BLaER1 (cell line): Measurements from ENCODE around the gene GLE1.

Source experiments
- H3K27ac ChIP-seq: shearing (Covaris generic); formaldehyde crosslinking; 2 replicates; pipeline ENCODE4 v1.8.1; 2022
- H3K27me3 ChIP-seq: shearing (Covaris generic); formaldehyde crosslinking; 2 replicates; pipeline ENCODE4 v1.8.1; 2022
- H3K36me3 ChIP-seq: shearing (Covaris generic); formaldehyde crosslinking; 2 replicates; pipeline ENCODE4 v1.8.1; 2022
- H3K4me1 ChIP-seq: shearing (Covaris generic); formaldehyde crosslinking; 2 replicates; pipeline ENCODE4 v1.8.1; 2022
- H3K4me2 ChIP-seq: shearing (Covaris generic); formaldehyde crosslinking; 2 replicates; pipeline ENCODE4 v1.8.1; 2022
- H3K4me3 ChIP-seq: shearing (Covaris generic); formaldehyde crosslinking; 2 replicates; pipeline ENCODE4 v1.8.1; 2022
- H3K9ac ChIP-seq: shearing (Covaris generic); formaldehyde crosslinking; 2 replicates; pipeline ENCODE4 v1.8.1; 2022
- H3K9me3 ChIP-seq: shearing (Covaris generic); formaldehyde crosslinking; 2 replicates; pipeline ENCODE4 v1.8.1; 2022
- H4K20me1 ChIP-seq: shearing (Covaris generic); formaldehyde crosslinking; 2 replicates; pipeline ENCODE4 v1.8.1; 2022
- Cebpa-rat ChIP-seq: shearing (Covaris generic); IDR thresholded peaks from 2 replicates; pipeline ENCODE4 v1.8.1; 2022

GLE1 gene

GRCh38 chr9:128550226-128550625, 45.7 kb downstream of the GLE1 start:
- H3K4me1 ChIP-seq: peaks cover 38% of the 10 kb centered on the region
- H3K36me3 ChIP-seq: no peaks in the 10 kb centered on the region
- H3K9ac ChIP-seq: no peak overlapping the region
- H3K27me3 ChIP-seq: no peaks in the 10 kb centered on the region
- no peak overlapping the region for H3K4me3 ChIP-seq
- no peak overlapping the region for H3K27ac ChIP-seq
- no peak overlapping the region for H3K4me2 ChIP-seq
- no peaks in the 10 kb centered on the region for H3K9me3 ChIP-seq
- no peak for TF ChIP-seq Cebpa-rat
- peaks cover 27% of the 10 kb centered on the region for H4K20me1 ChIP-seq

GRCh38 chr9:128550770-128551656, 46.5 kb downstream of the GLE1 start:
- TF ChIP-seq Cebpa-rat: no peak
- Histone ChIP-seq H3K9ac (peak overlapping the region; percentile 75), H3K4me2 (peak overlapping the region; percentile 90), H3K4me1 (peaks cover 46% of the 10 kb centered on the region), H3K4me3 (peak overlapping the region; percentile 98), H3K27me3 (no peaks in the 10 kb centered on the region), H3K36me3 (no peaks in the 10 kb centered on the region), H4K20me1 (peaks cover 34% of the 10 kb centered on the region), H3K9me3 (no peaks in the 10 kb centered on the region), H3K27ac (peak overlapping the region; percentile 67; the same call in 1 of the 2 replicates)

GRCh38 chr9:128551657-128552152, 47.2 kb downstream of the GLE1 start:
- Histone ChIP-seq H4K20me1 (peaks cover 41% of the 10 kb centered on the region), H3K4me1 (peaks cover 53% of the 10 kb centered on the region), H3K4me2 (peak overlapping the region; percentile 90), H3K27ac (peak overlapping the region; percentile 67), H3K9me3 (no peaks in the 10 kb centered on the region), H3K27me3 (no peaks in the 10 kb centered on the region), H3K4me3 (peak overlapping the region; percentile 98), H3K9ac (peak overlapping the region; percentile 75), H3K36me3 (no peaks in the 10 kb centered on the region)
- no peak for TF ChIP-seq Cebpa-rat

GRCh38 chr9:128552153-128552743, 47.7 kb downstream of the GLE1 start, which contains the start of gene SPTAN1:
Gene SPTAN1 (plus strand): TSS chr9:128552587. CDS start chr9:128566741, 14,154 bp downstream.
- Histone ChIP-seq H3K4me3 (peak within 1 kb of the TSS; percentile 98), H3K27me3 (no peaks in the 10 kb centered on the region), H3K9ac (peak within 1 kb of the TSS; percentile 94), H3K4me2 (peak within 1 kb of the TSS; percentile 91), H3K36me3 (no peaks in the 10 kb centered on the region), H3K9me3 (no peaks in the 10 kb centered on the region), H4K20me1 (peaks cover 47% of the 10 kb centered on the region), H3K27ac (peak within 1 kb of the TSS; percentile 90), H3K4me1 (peaks cover 58% of the 10 kb centered on the region)
- no peak for TF ChIP-seq Cebpa-rat

- Histone ChIP-seq H3K4me1 (peaks cover 65% of the 10 kb centered on the region), H3K36me3 (no peaks in the 10 kb centered on the region), H3K27me3 (no peaks in the 10 kb centered on the region), H3K4me3 (peak overlapping the region; percentile 98), H3K9ac (peak overlapping the region; percentile 94), H3K27ac (peak overlapping the region; percentile 90), H3K4me2 (peak overlapping the region; percentile 91), H3K9me3 (no peaks in the 10 kb centered on the region), H4K20me1 (peaks cover 53% of the 10 kb centered on the region)
- TF ChIP-seq Cebpa-rat: no peak
These were observed 48.4 kb downstream of the GLE1 start for GRCh38 chr9:128552744-128553440.

GRCh38 chr9:128553728-128554127, 49.2 kb downstream of the GLE1 start:
- H3K4me2 ChIP-seq: peak overlapping the region; percentile 91
- no peaks in the 10 kb centered on the region for H3K36me3 ChIP-seq
- H3K27ac ChIP-seq: peak overlapping the region; percentile 90; the same call in 1 of the 2 replicates
- H3K4me3 ChIP-seq: peak overlapping the region; percentile 98
- peak overlapping the region; percentile 94 for H3K9ac ChIP-seq
- H3K27me3 ChIP-seq: no peaks in the 10 kb centered on the region
- H4K20me1 ChIP-seq: peaks cover 61% of the 10 kb centered on the region
- no peak for TF ChIP-seq Cebpa-rat
- peaks cover 73% of the 10 kb centered on the region for H3K4me1 ChIP-seq
- no peaks in the 10 kb centered on the region for H3K9me3 ChIP-seq

- H3K4me3 ChIP-seq: peak overlapping the region; percentile 98
- TF ChIP-seq Cebpa-rat: no peak
- H3K4me1 ChIP-seq: peaks cover 79% of the 10 kb centered on the region
- no peaks in the 10 kb centered on the region for H3K36me3 ChIP-seq
- no peak overlapping the region for H3K27ac ChIP-seq
- peak overlapping the region; percentile 91 for H3K4me2 ChIP-seq
- peaks cover 67% of the 10 kb centered on the region for H4K20me1 ChIP-seq
- H3K27me3 ChIP-seq: no peaks in the 10 kb centered on the region
- peak overlapping the region; percentile 94 for H3K9ac ChIP-seq
- no peaks in the 10 kb centered on the region for H3K9me3 ChIP-seq
These were observed 49.8 kb downstream of the GLE1 start for GRCh38 chr9:128554155-128554862.

- Histone ChIP-seq H3K27me3 (no peaks in the 10 kb centered on the region), H3K27ac (no peak overlapping the region), H3K4me1 (peaks cover 87% of the 10 kb centered on the region), H3K4me2 (peak overlapping the region; percentile 91), H3K4me3 (no peak overlapping the region), H3K36me3 (no peaks in the 10 kb centered on the region), H3K9me3 (no peaks in the 10 kb centered on the region), H4K20me1 (peaks cover 76% of the 10 kb centered on the region), H3K9ac (no peak overlapping the region)
- no peak for TF ChIP-seq Cebpa-rat
These were observed 50.7 kb downstream of the GLE1 start for GRCh38 chr9:128555180-128555721.

- Histone ChIP-seq H3K27me3 (no peaks in the 10 kb centered on the region), H4K20me1 (peaks cover 86% of the 10 kb centered on the region), H3K4me2 (peak overlapping the region; percentile 91; the same call in 1 of the 2 replicates), H3K4me1 (peaks cover 82% of the 10 kb centered on the region), H3K4me3 (no peak overlapping the region), H3K9me3 (no peaks in the 10 kb centered on the region), H3K36me3 (no peaks in the 10 kb centered on the region), H3K27ac (no peak overlapping the region), H3K9ac (no peak overlapping the region)
- no peak for TF ChIP-seq Cebpa-rat
These were observed 51.8 kb downstream of the GLE1 start for GRCh38 chr9:128556276-128556675.
